NCI-H1105 treated with DMSO at 0.1 percent for 48 hours (cell line): ENCODE results near the gene MAML3.

ENCODE experiments used
- DNase-seq: peaks from one replicate; lab custom pipeline; 2025; lab: John Stamatoyannopoulos, UW

Gene MAML3

DNA sequence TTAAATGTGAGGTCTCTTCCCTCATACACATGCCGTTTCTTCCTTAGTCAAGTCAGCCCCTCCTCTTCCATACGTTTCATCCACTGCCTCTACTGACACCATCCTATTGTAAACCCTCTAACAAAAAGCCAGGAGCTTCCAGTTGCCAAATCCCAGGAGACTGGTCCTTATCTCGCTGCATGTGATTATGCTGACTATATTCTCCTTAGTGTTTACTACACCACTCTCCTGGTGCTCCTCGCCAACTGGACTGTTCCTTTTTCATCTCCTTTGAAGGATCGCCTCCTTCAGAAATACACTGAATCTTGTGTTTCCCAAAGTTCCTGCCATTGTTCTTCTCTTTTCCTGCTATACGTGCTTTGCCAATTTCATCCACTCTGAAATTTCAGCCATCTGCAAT lies 27.7 kb downstream of the MAML3 start:
- DNase-seq: no peak

GRCh38 chr4:140125374-140125773 lies 28.6 kb downstream of the MAML3 start:
- DNase-seq: no peak

DNA sequence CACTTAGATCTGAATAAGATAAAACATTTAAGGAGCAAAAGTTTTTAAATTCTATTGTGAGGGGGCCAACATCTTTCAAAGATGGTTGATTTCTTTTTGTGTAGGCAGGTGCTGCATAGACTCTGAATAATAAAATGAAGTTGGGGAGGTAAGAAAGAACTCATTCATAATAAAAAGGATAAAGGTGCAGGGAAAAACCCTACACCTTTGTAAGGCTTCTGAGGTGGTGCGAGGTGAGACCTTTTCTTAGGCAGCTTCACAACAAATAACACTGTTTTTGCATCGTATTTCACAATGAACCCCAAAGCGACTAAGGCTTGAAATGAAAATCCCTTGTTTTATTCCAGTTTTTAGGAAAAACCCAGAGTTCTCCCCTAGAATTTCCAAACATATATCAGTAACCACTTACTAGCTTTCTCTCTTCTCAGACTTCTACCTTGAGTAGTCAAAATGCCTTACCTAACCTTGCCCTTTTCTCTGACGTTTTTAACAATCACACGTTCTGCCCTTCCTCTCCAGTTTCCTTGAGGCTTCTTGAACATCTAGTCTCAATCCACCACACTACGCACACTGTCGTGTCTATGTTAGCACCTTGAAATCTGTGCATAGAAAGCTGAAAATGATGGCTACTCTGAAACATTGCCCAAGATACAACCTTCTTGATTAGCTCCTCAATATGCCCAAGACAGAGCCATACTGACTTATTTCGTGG lies 30.2 kb downstream of the MAML3 start:
- DNase-seq: no peak

DNA sequence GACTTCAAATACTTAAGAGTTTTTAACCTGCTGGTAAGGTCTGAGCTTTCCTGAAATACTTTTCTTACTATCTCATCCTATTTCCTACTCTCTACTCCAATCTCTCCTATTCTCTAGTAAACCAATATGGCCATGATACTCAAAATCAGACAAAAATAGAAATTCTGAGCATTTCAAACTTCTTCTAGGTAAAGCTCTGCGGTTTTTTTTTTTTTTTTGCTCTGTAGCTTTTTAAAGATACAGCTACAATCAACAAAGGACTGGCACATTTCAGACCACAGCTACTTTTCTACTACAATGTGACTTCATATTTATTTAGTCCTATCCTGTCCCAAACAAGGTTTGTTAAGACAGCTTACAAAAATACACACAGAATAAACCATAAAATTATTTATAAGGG lies 31.1 kb downstream of the MAML3 start:
- no peak for DNase-seq

- DNase-seq: no peak
Measured at GRCh38 chr4:140121646-140122045, 32.3 kb downstream of the MAML3 start.

DNA sequence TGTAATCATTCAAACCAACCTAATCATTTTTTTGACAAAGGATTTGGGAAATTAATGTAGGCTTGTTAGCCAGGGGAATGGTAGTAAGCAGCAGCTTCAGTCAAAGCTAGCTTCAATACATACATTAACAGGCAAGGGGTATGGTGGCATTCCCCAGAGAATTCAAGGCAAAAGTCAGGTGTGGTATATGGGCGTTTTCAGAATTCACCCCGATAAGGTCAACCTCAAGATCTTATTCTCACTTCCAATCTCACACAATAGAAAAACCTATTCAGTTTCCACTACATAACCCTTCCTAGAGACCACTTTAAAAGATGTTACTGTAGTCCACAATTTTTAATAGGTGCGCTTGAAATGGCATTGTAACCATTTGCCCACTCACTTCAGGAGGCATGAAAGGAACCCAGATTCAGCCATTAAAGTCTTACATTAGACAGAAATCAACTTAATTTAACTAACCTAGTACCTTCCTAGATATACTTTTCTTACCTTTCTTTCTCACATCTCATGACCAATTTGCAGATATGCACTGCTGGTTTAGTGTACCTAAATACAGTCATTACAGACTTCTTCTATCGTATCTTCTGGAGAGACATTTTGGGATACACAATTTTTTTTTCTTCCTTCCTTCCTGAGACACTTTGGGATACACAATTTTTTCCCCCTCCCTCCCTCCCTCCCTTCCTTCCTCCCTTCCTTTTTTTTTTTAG lies 34.9 kb downstream of the MAML3 start:
- no peak for DNase-seq

GRCh38 chr4:140117947-140118346 lies 36.0 kb downstream of the MAML3 start:
- no peak for DNase-seq

DNA sequence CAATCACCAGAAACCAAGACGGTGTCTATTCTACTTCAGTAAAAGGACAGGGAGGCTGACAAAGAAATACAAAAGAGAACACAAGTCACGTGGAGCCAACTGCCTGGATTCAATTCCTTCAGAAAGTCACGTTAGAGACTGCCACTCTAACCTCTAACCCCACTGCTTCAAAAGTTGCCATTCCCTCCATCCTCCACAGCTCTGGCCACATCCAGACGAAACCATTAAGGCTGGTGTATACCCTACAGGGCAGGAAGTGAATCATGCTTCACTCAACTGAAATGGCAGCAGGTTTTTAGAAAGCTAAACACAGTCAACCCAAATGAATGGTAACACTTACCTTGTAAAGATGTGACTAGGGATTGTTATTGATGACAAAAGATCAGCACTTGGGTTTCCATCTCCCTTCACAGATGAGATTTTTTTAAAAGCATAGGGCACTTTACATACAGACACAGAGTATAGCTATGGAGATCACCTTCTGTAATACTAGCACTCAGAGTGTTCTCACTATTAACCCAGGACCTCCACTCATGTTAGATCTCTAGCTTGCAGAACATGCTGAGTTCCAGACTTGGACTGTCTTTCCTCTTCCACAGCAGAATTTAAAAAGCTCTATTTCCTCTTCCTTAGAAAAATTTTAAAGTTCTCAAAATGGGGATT lies 37.4 kb downstream of the MAML3 start:
- no peak for DNase-seq

GRCh38 chr4:140115140-140115539 lies 38.8 kb downstream of the MAML3 start:
- DNase-seq: no peak

DNA sequence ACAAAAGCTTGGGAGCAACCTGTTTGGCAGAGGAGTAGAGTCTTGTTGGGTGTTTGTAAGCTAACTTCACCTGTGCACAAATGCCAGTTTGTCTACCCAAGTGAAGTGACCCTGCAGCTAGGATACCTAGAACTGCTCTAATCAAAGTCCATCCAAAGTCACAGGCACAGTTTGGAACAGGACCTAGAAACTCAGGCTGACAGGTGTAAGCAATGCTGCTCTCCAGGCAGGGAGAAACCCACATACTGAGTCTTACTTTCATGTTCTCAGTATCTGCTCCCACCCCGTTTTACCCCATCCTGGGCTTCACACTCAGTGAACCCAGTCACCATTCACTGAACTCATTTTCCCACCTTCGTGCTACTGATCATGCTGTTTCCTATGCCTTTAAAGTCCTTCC lies 40.3 kb downstream of the MAML3 start:
- no peak for DNase-seq

DNA sequence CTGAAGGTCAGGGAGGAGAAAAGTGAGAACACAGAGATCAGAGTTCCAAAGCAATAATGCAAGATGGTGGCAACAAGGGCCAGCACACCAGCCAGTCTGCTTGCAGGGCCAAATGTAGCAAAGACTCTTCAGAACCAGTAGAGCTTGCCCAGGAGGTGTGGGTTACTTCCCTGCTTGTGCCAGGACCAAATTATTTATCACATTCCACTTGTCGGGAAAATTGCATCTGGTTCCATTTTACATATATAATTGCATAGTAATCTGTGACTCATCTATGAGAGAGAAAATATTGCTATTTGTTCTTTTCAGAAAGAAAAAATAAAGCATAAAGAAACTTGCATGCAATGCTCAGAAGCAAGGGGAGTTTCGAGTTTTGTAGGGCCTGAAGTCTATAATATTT lies 41.4 kb downstream of the MAML3 start:
- DNase-seq: no peak

- no peak for DNase-seq
Measured at GRCh38 chr4:140111256-140111655, 42.7 kb downstream of the MAML3 start.

DNA sequence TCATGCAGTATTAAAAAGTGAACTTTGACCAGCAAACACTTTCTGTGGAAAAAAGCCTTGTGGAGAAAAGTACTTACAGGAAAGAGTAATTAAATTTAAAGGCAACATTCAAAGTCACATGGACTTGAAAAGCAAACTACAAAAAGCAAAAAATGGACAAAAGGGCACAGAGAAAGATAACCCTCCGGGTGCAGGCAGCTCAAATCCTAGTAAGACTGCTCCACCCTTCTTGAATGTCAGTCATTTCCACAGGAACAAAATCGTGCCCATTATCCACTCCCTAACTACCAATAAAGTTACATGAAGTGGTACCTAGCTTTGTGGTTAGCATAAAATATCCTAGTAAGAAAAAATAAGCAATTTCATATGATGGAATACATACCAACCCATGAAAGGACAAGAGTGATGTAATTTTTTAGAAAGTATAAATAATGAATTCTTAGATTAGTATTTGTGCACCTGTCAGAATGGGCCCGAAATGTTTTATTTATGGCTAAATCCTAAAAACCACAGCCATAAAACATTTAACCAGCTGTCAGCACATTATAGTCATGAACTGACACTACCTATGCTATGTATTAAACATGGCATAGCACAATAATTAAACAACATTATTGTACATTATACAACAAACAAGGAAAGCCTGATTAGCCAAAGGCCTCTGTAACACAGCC lies 43.3 kb downstream of the MAML3 start:
- no peak for DNase-seq

DNA sequence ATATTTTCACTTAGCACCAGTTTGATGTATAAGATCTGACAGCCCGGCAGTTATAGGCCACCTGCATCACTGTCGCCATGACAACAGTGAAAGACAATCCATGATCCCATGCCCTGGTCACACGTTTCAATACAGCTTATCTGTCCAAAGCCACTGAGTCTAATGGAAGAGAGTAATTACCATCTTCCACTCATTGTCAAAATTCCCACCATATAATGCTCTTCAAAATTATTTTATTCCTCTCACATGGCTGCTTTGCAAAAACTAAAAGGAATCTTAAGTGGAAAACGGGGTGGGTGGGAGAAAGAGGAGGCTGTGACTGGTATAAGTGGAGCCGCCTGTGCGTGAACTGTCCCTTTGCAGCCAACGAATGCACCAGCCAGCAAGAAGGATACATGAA lies 44.2 kb downstream of the MAML3 start:
- DNase-seq: peak; percentile 59

DNA sequence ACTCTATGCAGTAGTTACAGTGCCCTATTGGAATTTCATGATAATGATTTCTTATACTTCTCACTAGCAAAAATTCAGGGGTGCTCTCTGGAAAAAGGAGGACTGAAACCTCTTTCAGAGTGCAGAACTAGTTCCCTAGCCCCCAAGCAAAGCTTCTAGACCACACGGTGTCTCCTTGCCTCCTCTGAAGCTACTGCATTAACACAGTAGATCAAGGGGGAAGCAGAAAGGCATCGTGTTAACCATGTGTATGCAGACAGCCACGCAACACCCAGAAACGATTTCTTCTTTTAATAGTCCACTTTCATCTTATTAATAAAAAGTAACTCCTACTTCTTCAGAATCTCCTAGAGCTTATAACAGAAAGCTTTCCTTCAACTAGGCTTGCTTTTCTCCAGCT lies 44.7 kb downstream of the MAML3 start:
- no peak for DNase-seq

DNA sequence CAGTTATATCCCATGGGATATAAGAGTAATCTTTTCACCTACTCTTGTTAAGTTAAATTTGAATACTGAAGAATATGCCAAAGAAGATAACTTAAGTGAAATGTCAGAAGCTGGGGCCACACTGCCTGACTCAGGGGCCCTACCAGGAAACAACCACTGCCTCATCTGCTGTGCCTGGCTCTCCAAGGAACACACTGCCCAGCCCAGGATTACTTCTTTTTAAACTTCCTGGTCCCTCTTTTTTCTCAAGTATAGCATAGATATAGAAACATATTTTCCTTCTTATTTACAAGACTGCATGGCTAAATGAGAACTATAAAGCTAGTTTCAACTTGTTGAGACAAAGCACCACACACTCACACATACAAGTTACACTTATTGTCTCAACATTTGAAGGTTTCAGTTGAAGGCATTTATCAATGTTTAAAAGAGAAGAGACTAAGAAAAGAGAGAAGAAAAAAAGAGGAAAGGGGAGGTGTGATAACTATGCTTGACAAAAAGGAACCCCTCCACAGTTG lies 45.2 kb downstream of the MAML3 start:
- no peak for DNase-seq

DNA sequence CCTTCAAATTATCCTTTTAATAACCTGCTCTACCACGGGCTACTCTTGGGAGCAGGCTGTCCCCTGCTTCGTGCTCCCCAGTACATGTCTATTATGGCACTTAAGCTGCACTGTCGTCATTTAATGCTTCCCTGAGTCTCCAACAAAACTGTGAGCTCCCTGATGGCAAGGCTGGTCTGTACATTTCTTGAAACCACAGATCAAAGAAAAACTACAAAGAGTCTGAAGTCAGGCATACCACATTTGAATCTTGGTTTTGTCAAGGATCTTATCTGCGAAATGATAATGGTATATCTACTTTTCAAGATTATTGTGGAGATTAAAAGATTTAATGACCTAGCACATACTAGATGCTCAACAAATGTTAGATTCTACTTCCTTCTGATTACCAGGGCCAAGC lies 45.7 kb downstream of the MAML3 start:
- no peak for DNase-seq

DNA sequence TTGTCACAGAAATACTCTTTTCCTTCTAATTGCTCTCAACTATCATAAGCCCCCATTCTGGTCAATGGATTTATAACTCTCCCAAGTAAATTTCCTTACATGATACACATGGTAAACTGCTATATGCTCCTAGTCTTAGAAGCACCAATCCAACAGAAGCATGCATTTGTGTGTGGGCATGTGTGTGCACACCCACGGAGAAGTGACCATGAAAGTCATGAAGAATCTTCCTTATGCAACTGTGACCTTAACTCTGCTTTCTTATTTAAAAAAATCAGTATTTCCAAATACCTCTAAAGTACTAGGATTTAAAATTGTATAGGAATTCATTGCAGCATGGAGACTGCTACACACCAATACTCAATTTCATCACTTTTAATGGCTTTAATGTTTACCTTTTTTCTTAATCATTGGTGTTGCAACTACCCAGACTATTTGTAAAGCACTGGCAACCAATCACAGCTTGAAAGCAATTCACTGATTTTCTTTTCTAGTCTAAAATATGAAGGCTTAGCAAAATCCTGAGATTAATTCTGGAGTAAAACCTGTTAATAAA lies 47.6 kb downstream of the MAML3 start:
- DNase-seq: no peak

DNA sequence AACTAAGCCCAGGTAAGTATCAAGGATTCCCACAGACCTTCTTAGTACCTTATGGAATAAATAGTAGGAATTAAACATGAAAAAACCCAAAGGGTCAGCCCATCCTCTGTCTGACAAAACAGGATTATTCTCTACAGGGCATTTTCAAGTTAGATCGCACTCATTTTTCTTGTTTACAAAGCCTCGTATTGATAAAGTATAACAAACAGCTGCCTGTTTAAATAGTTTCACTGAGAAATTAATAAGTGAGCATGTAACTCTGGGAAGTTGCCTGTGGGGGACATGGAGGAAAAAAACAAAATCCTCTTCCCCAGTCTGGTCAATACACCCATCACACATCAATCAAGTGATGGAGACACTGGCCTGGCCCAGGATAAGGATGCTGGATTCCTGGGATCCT lies 48.5 kb downstream of the MAML3 start:
- no peak for DNase-seq

DNA sequence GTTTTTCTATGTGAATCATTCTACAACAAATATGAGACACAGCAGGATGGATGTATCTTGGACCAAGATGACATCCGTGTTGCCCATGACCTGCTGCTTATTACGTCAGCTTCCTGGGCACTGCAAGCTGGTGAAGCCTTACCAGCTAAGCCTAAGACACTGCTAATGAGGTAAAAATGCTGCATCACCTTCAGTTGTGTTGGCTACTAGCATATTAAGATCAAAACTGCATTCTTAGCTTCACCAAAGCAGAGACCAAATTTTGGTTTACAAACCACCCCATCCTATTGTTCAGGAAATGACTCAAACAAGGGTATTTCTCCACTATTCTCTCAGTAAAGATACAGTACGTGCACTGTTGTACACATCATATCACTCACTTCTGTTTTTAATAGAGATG lies 50.3 kb downstream of the MAML3 start:
- DNase-seq: no peak

DNA sequence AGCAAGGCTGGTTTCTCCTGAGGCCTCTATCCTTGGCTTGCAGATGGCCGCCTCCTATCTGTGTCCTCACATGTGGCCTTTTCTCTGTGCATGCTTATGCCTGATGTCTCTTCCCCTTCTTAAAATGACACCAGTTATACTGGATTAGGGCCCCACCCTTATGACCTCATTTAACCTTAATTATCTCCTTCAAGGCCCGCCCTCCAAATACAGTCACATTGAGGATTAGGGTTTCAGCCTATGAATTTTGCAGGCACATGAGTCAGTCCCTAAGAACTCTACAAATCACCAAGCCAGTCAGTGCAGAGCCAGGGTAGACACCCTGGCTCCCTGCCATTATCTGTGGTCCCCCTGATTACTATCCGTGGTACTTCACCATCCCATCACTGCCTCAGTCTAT lies 51.6 kb downstream of the MAML3 start:
- no peak for DNase-seq

DNA sequence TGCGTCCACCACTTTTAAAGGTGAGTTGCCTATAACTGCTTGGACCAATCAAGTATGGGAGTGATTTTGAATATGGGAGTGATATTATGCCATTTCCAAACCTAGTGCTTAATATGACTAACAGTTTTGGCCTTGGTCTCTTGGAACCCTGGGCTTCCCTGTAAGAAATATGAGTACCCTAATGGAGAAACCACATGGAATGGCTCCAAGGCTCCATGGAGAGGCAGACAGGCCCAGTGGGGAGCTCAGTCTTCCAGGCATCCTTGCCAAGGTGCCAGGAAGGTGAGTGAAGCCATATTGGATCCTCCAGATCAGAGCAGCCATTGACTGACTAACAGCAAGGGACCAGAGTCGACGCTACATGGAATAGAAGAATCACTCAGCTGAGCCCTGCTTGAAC lies 53.2 kb downstream of the MAML3 start:
- DNase-seq: no peak
